BE2C (cell line): Measurements from ENCODE around the gene BUB3.
A peak's percentile ranks its signal among the peaks of the same experiment; 100 is the strongest.

ENCODE experiments used
- DNase-seq: peaks from one replicate; pipeline ENCODE4 v3.0.0-alpha.2; 2020
- H3K27me3 ChIP-seq: fragments of 250-450 bp; sonication (Bioruptor Pico); 2 replicates; pipeline ENCODE4 v1.5.1; 2020; ENCODE audit warnings: mild to moderate bottlenecking
- H3K36me3 ChIP-seq: fragments of 250-450 bp; sonication (Bioruptor Pico); 2 replicates; pipeline ENCODE4 v1.5.1; 2020; ENCODE audit warnings: mild to moderate bottlenecking
- H3K4me1 ChIP-seq: fragments of 250-450 bp; sonication (Bioruptor Pico); 2 replicates; pipeline ENCODE4 v1.5.1; 2020
- H3K4me3 ChIP-seq: 2 replicates; pipeline ENCODE4 v1.5.1; 2011; ENCODE audit warnings: low read depth, low read length
- H3K9me3 ChIP-seq: fragments of 250-450 bp; sonication (Bioruptor Pico); 2 replicates; pipeline ENCODE4 v1.5.1; 2020
- TF ChIP-seq, protein P1 (sequence below): IDR thresholded peaks from 2 replicates; pipeline ENCODE4 v1.5.1; 2012; ENCODE audit warnings: mild to moderate bottlenecking, low read depth, low read length

BUB3 gene

DNA sequence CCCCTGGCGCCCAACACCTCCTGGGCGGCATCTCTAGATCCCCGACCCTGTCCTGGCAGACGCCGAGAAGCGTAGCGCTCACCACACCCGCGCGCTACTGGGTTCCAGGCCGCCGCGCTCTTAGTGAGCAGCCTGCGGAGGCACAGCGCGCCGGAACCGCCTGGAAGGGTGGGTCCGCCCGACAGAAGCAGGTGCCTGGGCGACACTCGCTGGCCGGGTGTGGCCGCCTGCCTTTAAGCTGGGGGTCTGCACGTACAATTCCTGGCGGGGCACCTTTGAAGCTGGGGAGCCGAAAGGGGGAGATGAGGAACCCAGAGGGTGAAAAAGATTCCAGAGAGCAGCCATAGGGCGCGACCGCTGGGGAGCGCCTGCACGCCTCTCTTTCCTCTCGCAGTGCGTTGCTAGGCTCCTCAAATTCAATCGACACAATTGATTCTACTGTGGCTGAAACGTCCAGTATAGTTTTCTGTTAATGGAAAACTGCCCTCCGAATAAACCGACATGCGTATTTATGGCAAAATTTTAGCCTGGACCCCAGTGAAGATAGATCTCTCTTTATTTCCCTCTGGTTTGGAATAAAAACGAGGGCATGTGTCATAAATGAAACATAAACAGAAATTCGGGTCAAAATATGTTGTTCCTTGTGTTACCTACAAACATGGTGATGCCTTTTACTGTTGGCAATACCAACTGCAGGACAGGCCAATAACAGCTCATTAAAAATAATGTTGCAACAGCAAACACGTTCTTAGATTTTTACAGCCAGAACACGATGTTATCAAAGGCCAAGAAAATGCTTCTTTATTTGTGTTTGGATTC lies 13.8 kb upstream of the BUB3 start:
- no peak overlapping the region for H3K4me3 ChIP-seq
- H3K4me1 ChIP-seq = no peaks in the 10 kb centered on the region
- TF ChIP-seq, protein P1, sequence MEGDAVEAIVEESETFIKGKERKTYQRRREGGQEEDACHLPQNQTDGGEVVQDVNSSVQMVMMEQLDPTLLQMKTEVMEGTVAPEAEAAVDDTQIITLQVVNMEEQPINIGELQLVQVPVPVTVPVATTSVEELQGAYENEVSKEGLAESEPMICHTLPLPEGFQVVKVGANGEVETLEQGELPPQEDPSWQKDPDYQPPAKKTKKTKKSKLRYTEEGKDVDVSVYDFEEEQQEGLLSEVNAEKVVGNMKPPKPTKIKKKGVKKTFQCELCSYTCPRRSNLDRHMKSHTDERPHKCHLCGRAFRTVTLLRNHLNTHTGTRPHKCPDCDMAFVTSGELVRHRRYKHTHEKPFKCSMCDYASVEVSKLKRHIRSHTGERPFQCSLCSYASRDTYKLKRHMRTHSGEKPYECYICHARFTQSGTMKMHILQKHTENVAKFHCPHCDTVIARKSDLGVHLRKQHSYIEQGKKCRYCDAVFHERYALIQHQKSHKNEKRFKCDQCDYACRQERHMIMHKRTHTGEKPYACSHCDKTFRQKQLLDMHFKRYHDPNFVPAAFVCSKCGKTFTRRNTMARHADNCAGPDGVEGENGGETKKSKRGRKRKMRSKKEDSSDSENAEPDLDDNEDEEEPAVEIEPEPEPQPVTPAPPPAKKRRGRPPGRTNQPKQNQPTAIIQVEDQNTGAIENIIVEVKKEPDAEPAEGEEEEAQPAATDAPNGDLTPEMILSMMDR = peak; percentile 29; the same call in 1 of the 2 replicates
- H3K27me3 ChIP-seq = peaks cover 100% of the 10 kb centered on the region
- no peaks in the 10 kb centered on the region for H3K36me3 ChIP-seq
- DNase-seq = no peak
- no peaks in the 10 kb centered on the region for H3K9me3 ChIP-seq

DNA sequence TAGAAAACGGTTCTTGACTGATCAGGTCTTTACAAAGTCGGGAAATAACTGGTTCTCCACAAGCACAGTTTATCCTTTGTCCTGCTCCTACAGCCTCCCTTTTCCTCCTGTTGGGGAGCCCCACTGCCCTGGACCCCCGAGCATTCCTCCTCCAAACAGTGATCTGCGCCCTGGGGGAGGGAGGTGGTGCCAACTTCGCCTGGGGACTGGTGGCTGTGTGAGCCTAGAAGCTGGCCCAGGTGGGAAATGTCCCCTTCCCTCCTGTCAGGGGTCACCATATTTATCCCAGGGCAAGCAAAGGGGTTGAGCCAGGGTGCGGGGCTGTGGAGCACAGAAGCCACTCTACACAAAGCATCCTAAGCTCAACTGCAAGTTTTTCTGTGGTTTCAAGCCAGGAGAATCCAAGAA lies 13.2 kb upstream of the BUB3 start:
- Histone ChIP-seq H3K27me3 (peaks cover 100% of the 10 kb centered on the region), H3K9me3 (no peaks in the 10 kb centered on the region), H3K4me3 (no peak overlapping the region), H3K4me1 (no peaks in the 10 kb centered on the region), H3K36me3 (no peaks in the 10 kb centered on the region)
- no peak for DNase-seq
- TF ChIP-seq, protein P1 = no peak

DNA sequence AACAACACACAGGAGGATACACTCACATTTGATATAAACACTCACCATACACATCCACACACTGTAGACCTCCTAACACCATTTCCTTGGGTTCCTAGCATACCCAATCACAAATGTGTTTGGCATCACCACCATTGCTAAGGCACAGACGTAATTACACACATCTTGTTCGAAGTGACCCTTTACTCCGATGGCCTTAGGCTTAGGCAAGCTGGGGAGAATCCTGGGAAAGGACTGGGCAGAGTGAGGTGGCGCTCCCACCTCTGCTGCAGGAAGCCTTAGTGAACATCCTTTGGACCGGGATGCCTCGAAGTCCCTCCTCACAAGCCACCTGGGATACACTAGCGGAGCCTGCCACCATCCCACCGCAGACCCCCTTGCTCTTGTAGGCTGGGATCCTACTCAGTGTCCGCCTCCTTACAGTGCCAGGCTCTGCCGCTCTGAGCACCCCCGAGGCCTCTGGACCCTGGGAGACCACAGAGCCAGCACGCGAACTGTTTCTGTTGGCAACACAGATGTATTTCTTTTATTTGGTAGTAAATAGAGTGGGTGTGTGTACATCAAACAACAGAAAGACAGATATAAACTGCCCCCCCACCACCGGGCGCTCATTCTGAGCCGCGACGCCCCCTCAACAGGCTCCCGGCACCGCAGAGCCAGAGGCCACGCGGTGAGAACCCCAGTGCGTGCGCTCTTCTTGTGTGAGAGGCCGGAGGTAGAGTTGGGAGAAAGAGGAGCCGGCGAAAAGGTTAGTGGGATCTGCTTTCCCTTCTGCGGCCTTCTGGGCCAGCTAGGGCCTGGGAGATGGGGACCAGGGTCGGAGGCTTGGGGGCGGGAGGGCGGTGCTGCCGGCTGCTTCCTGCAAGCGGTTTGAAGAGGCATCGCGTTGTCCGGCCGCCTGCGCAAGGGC lies 12.2 kb upstream of the BUB3 start:
- H3K9me3 ChIP-seq = no peaks in the 10 kb centered on the region
- no peaks in the 10 kb centered on the region for H3K4me1 ChIP-seq
- H3K27me3 ChIP-seq = peaks cover 100% of the 10 kb centered on the region
- no peaks in the 10 kb centered on the region for H3K36me3 ChIP-seq
- H3K4me3 ChIP-seq = no peak overlapping the region
- no peak for DNase-seq
- TF ChIP-seq, protein P1 = no peak

DNA sequence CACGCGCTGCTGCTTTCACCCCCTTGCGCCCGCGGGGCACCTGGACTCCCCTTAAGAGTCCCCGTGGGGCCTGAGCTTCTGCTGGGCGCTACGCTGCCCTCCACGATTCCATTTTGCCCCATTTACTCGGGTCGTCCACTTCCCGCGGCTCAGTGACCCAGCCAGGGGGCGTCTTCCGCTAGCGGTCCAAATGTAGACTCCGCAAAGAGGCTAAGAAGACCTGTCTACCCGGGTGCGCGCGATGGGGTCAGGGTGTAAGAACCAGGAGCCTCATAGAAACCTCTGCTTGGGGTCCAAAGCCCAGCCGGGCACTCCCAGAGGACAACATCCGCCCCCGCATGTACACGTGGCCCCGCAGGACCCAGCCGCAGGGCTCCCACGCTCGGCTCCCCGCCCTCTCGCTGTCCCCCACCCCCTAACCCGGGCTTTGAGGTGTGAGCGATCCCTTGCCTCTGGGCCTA lies 11.5 kb upstream of the BUB3 start:
- DNase-seq = no peak
- TF ChIP-seq, protein P1 = no peak
- peaks cover 100% of the 10 kb centered on the region for H3K27me3 ChIP-seq
- no peaks in the 10 kb centered on the region for H3K9me3 ChIP-seq
- H3K4me3 ChIP-seq = no peak overlapping the region
- H3K4me1 ChIP-seq = no peaks in the 10 kb centered on the region
- no peaks in the 10 kb centered on the region for H3K36me3 ChIP-seq

DNA sequence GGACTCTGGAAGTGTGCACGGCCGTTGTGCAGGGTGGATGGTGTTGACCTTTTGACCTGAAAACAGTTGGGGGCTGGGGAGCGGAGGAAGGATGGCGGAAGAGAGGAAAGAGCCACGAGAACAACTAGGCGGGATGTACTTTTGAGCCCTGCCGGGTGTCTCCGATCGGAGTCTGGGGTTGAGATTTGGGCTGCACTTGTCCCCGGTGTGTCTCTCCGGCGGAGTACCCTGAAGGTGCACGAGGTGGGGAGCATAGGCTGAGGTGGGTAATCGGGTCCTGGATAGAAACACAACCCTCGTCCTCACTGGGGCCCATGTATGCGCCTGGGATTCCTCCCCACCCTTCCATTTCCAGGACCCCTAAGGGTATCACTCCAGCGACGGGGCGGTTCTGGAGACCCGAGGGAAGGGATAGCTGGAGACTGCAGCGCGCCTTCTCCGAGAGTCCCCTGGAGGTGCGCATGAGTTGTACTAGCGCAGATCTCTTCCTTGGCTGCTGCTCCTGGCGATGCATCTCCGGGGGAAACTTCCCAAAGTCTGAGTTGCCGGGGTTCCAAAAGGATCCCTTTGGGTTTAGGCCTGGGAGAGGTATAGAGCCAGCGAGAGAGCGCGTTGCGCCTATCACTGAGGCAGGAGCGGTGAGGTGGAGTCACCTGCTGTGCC lies 10.9 kb upstream of the BUB3 start:
- TF ChIP-seq, protein P1 = no peak
- Histone ChIP-seq H3K9me3 (no peaks in the 10 kb centered on the region), H3K4me1 (no peaks in the 10 kb centered on the region), H3K4me3 (no peak overlapping the region), H3K36me3 (no peaks in the 10 kb centered on the region), H3K27me3 (peaks cover 100% of the 10 kb centered on the region)
- DNase-seq = no peak
